WI38 (cell line): ENCODE data around the gene CFAP69.
"Not testable (repeated sequence)": the region's sequence is repeated elsewhere in the genome, so short reads cannot be mapped to it uniquely, and the experiment has no call there.

Experiments
- H3K4me3 ChIP-seq: 2 replicates; pipeline ENCODE4 v1.5.1; 2011; ENCODE audit warnings: low read depth, mild to moderate bottlenecking, control low read depth, low read length
- CTCF ChIP-seq: IDR thresholded peaks from 2 replicates; pipeline ENCODE4 v1.5.1; 2012; ENCODE audit warnings: low read depth, mild to moderate bottlenecking, control low read depth, low read length

CFAP69 gene

GRCh38 chr7:90251304-90251635 is 6.3 kb downstream of the CFAP69 start:
- H3K4me3 ChIP-seq, result no peak overlapping the region
- TF ChIP-seq CTCF, result no peak

GRCh38 chr7:90256011-90256410 is 11.0 kb downstream of the CFAP69 start:
- not testable (repeated sequence) for H3K4me3 ChIP-seq

- H3K4me3 ChIP-seq, result no peak overlapping the region
- no peak for TF ChIP-seq CTCF
These were observed 11.8 kb downstream of the CFAP69 start for GRCh38 chr7:90256778-90257177.

GRCh38 chr7:90261441-90261840 is 16.5 kb downstream of the CFAP69 start:
- TF ChIP-seq CTCF, result no peak
- H3K4me3 ChIP-seq, result no peak overlapping the region

GRCh38 chr7:90262438-90262837 is 17.5 kb downstream of the CFAP69 start:
- no peak overlapping the region for H3K4me3 ChIP-seq

GRCh38 chr7:90266808-90267207 is 21.8 kb downstream of the CFAP69 start:
- TF ChIP-seq CTCF, result no peak
- no peak overlapping the region for H3K4me3 ChIP-seq

More at GRCh38 chr7:90262438-90262837, 17.5 kb downstream of the CFAP69 start:
- TF ChIP-seq CTCF, result no peak

GRCh38 chr7:90267263-90267858 is 22.4 kb downstream of the CFAP69 start:
- no peak overlapping the region for H3K4me3 ChIP-seq
- no peak for TF ChIP-seq CTCF

- TF ChIP-seq CTCF, result no peak
- H3K4me3 ChIP-seq, result no peak overlapping the region
These were observed 24.2 kb downstream of the CFAP69 start for GRCh38 chr7:90269163-90269562.
